Vagina (tissue), 2 donors: ENCODE measurements around the gene LAMA1. TPM values are rescaled to one million over a fixed set of nuclear protein-coding genes. Genes with fewer than 3 reads are reported as not detected.

Source experiments
- DNase-seq, 2 donors: peaks; one replicate each; pipeline ENCODE4 v3.0.0-alpha.2; 2017; ENCODE audit errors: extremely low spot score in 2 of 2
- H3K27ac ChIP-seq: fragments of 200-600 bp; sonication (generic); one replicate; pipeline ENCODE4 v1.5.1; 2019
- H3K27me3 ChIP-seq: fragments of 200-600 bp; sonication (generic); one replicate; pipeline ENCODE4 v1.5.1; 2019
- H3K36me3 ChIP-seq, 2 donors: fragments of 200-600 bp; sonication (generic); one replicate each; pipeline ENCODE4 v1.5.1; 2017 to 2019
- H3K4me1 ChIP-seq: fragments of 200-600 bp; sonication (generic); one replicate; pipeline ENCODE4 v1.5.1; 2019
- H3K4me3 ChIP-seq, 2 donors: fragments of 200-600 bp; sonication (generic); 1 replicate in 1 of 2; 2 replicates in 1 of 2; pipeline ENCODE4 v1.5.1; 2016 to 2019
- H3K9me3 ChIP-seq: fragments of 200-600 bp; sonication (generic); one replicate; pipeline ENCODE4 v1.5.1; 2019
- CTCF ChIP-seq, 3 experiments: fragments of 450-650 bp in 2 of 3; fragments of 200-600 bp in 1 of 3; sonication (generic) in 1 of 3; IDR thresholded peaks; one replicate each; pipeline ENCODE4 v1.5.1; 2017 to 2019; ENCODE audit warnings: antibody characterized with exemption in 3 of 3, mild to moderate bottlenecking in 2 of 3, moderate library complexity in 2 of 3
- POLR2A ChIP-seq, 2 donors: fragments of 450-650 bp; IDR thresholded peaks; one replicate each; pipeline ENCODE4 v1.6.1; 2017; ENCODE audit warnings: antibody characterized with exemption in 2 of 2, mild to moderate bottlenecking in 2 of 2, moderate library complexity in 2 of 2
- POLR2AphosphoS5 ChIP-seq, 2 donors: sonication (generic); formaldehyde crosslinking; IDR thresholded peaks; one replicate each; pipeline ENCODE4 v1.9.0; 2017; ENCODE audit warnings: antibody characterized with exemption in 2 of 2, mild to moderate bottlenecking in 2 of 2, low read depth in 1 of 2; ENCODE audit not compliant: insufficient read depth in 1 of 2
- intact Hi-C: fragments of 100-400 bp; cut with DNase I; formaldehyde crosslinking; loops from one replicate; pipeline ENCODE4 v1.15.1; 2023
- total RNA-seq: library from RNA; depleted of rRNA; stranded (reverse); fragments of >200 nt; gene quantifications from one replicate; pipeline ENCODE4 v1.2.3, GENCODE V29; 2016

The LAMA1 gene
- total RNA-seq, 1 donor from 2014 or later, result 1.5 TPM

- no peak for DNase-seq
- H3K4me3 ChIP-seq, result no peak overlapping the region
- intact Hi-C loops, result no loop called here
These were observed 140.7 kb downstream of the LAMA1 start for GRCh38 chr18:6976935-6977334.

GRCh38 chr18:6975084-6975483 is 142.5 kb downstream of the LAMA1 start:
- TF ChIP-seq CTCF (IDR thresholded peaks at IDR 0.05) (no peak), POLR2A (IDR thresholded peaks at IDR 0.05) (no peak), POLR2AphosphoS5 (IDR thresholded peaks at IDR 0.05; ENCODE audit: insufficient read depth in 1 of 2, low read depth in 1 of 2) (no peak)
- H3K27ac ChIP-seq, result no peak overlapping the region
- H3K27me3 ChIP-seq, result no peaks in the 10 kb centered on the region
- intact Hi-C loops, result no loop called here
- H3K9me3 ChIP-seq, result no peaks in the 10 kb centered on the region
- no peak for DNase-seq
- no peaks in the 10 kb centered on the region for H3K36me3 ChIP-seq
- H3K4me1 ChIP-seq, result no peaks in the 10 kb centered on the region
- H3K4me3 ChIP-seq, result no peak overlapping the region

More at GRCh38 chr18:6976935-6977334, 140.7 kb downstream of the LAMA1 start:
- H3K27me3 ChIP-seq, result no peaks in the 10 kb centered on the region
- no peaks in the 10 kb centered on the region for H3K4me1 ChIP-seq
- H3K27ac ChIP-seq, result no peak overlapping the region
- no peaks in the 10 kb centered on the region for H3K36me3 ChIP-seq
- H3K9me3 ChIP-seq, result no peaks in the 10 kb centered on the region
- TF ChIP-seq CTCF (IDR thresholded peaks at IDR 0.05) (no peak), POLR2A (IDR thresholded peaks at IDR 0.05) (no peak), POLR2AphosphoS5 (IDR thresholded peaks at IDR 0.05; ENCODE audit: insufficient read depth in 1 of 2, low read depth in 1 of 2) (no peak)

GRCh38 chr18:6971823-6972478 is 145.6 kb downstream of the LAMA1 start:
- Histone ChIP-seq H3K36me3 (no peaks in the 10 kb centered on the region), H3K4me1 (no peaks in the 10 kb centered on the region), H3K27me3 (no peaks in the 10 kb centered on the region), H3K27ac (no peak overlapping the region), H3K4me3 (no peak overlapping the region), H3K9me3 (no peaks in the 10 kb centered on the region)
- intact Hi-C loops, result no loop called here
- no peak for DNase-seq
- TF ChIP-seq CTCF (IDR thresholded peaks at IDR 0.05) (no peak), POLR2A (IDR thresholded peaks at IDR 0.05) (no peak)

- DNase-seq, result no peak
- Histone ChIP-seq H3K4me3 (no peak overlapping the region), H3K9me3 (peaks cover 3% of the 10 kb centered on the region), H3K4me1 (no peaks in the 10 kb centered on the region), H3K27ac (no peak overlapping the region), H3K36me3 (no peaks in the 10 kb centered on the region), H3K27me3 (no peaks in the 10 kb centered on the region)
- TF ChIP-seq CTCF (IDR thresholded peaks at IDR 0.05) (no peak), POLR2A (IDR thresholded peaks at IDR 0.05) (no peak), POLR2AphosphoS5 (IDR thresholded peaks at IDR 0.05; ENCODE audit: insufficient read depth in 1 of 2, low read depth in 1 of 2) (no peak)
- intact Hi-C loops, result no loop called here
These were observed 154.0 kb downstream of the LAMA1 start for GRCh38 chr18:6963452-6964097.
